GM18951 (cell line): ENCODE measurements around the gene NUP153.

ENCODE experiments used
- POLR2A ChIP-seq: IDR thresholded peaks from 4 replicates; pipeline ENCODE4 v1.6.1; 2011; ENCODE audit warnings: mild to moderate bottlenecking; ENCODE audit not compliant: insufficient read length, insufficient read depth; ENCODE audit errors: extremely low read depth
- in situ Hi-C: fragments of 300-500 bp; cut with MboI; formaldehyde crosslinking; loops from one replicate; pipeline ENCODE4 v1.12.0; 2022; ENCODE audit warnings: low sequenced_read_pairs, mixed read lengths, inconsistent platforms; ENCODE audit not compliant: unreplicated experiment

NUP153 gene

DNA sequence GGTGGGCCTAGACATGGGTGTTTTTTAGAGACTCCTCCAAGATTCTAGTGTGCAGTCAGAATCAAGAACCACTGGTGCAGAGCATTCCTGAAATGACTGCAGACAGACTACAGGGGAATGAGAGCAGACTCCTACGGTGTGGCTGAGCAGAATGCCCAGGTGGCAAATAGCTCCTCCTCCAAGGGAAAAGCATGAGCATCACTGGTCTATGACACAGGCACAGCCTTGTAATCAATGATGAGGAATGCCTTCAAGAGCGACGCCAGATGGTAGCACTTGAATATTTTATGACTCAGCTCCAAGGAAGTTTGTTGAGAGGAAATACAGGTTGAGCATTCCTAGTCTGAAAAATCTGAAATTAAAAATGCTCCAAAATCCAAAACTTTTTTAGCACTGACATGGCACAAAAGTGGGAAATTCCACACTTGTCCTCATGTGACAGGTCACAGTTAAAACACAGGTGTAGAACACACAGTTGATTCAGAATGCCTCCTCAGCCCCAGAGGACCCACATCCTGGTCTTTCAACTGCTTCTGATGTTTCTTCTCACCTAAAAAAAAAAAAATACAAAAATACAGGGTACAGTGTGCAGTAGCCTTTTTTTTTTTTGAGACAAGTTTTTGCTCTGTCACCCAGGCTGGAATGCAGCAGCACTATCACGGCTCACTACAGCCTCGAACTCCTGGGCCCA lies 117.2 kb downstream of the NUP153 start:
- in situ Hi-C loops: loop anchor here (10.0 to 25.0 kb wide), 2 partner anchors 225 to 427 kb away; no protein-coding TSS in a partner anchor
- TF ChIP-seq POLR2A: no peak

DNA sequence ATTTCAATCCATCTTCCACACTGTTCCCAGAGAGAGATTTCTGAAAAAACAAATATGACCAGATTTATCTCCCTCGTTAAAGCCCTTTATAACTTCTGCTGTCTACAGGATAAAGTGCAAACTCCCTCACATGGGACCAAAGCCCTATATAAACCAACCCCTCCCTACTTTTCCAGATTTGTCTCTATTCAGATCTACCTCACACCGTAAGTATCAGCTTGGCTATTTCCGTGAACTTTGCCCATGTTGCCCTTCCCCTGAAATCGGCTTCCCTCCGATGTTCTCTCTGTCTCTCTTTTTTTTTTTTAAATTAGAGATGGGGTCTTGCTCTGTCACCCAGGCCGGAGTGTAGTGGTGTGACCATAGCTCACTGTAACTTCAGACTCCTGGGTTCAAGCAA lies 118.7 kb downstream of the NUP153 start:
- in situ Hi-C loops: loop anchor here (25.0 kb wide), 1 partner anchor 426 kb away; no protein-coding TSS in a partner anchor
- TF ChIP-seq POLR2A: no peak

GRCh38 chr6:17586623-17587022 lies 120.1 kb downstream of the NUP153 start:
- in situ Hi-C loops: loop anchor here (25.0 kb wide), 1 partner anchor 424 kb away; no protein-coding TSS in a partner anchor

GRCh38 chr6:17585766-17586490 lies 120.8 kb downstream of the NUP153 start:
- in situ Hi-C loops: loop anchor here (25.0 kb wide), 1 partner anchor 424 kb away; no protein-coding TSS in a partner anchor
- no peak for TF ChIP-seq POLR2A

DNA sequence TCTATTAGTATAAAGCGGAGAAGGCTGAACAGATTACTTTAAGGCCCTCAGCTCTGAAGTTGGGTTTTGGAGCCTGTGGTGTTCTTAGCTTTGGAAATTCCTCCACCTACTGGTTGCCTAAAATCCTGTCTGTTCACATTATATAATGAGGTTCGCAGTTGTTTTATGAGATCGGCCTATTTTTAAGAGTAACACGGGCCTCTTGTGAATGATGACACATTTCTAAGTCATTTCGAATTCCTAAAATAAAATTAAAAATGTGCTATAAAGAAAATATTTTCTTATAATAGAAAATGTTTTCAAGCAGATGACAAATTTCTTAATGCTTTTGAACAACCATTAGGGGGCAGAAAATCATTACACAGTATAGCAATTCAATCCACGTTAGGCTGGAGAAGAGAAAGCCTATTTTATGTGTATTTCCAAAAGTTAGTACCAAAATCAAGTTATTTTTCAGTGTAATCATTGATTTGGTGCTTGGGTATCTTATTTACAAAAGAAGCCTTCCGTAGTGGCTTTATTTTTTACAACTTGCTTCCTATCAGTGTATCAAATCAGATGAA lies 122.4 kb downstream of the NUP153 start:
- in situ Hi-C loops: loop anchor here (25.0 kb wide), 1 partner anchor 422 kb away; no protein-coding TSS in a partner anchor
- no peak for TF ChIP-seq POLR2A

DNA sequence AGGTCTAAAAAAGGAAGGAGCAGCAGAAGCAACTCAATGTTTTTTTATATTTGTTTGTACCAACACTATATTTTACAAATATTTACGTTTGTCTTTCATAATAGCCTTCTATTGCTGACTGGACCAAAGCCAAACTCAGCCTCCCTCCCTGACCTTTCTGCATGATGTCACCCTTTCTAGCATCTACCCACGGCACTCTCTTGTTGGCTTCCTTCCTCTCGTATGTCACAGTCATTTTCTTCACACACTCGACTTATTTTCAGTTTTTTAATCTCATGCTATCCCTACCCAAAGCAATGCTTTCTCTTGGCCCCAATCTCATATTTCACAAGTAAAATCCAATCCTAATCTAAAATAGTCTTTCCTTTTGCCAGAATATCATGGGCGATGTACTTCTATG lies 122.9 kb downstream of the NUP153 start:
- TF ChIP-seq POLR2A: no peak
- in situ Hi-C loops: loop anchor here (25.0 kb wide), 1 partner anchor 422 kb away; no protein-coding TSS in a partner anchor

DNA sequence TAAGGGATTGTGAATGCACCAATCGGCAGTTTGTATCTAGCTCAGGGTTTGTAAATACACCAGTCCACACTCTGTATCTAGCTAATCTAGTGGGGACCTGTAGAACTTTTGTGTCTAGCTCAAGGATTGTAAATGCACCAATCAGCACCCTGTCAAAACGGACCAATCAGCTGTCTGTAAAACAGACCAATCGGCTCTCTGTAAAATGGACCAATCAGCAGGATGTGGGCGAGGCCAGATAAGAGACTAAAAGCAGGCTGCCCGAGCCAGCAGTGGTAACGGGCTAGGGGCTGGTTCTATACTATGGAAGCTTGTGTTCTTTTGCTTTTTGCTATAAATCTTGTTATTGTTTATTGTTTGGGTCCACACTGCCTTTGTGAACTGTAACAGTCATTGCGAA lies 125.4 kb downstream of the NUP153 start:
- in situ Hi-C loops: loop anchor here (25.0 kb wide), 1 partner anchor 419 kb away; no protein-coding TSS in a partner anchor

DNA sequence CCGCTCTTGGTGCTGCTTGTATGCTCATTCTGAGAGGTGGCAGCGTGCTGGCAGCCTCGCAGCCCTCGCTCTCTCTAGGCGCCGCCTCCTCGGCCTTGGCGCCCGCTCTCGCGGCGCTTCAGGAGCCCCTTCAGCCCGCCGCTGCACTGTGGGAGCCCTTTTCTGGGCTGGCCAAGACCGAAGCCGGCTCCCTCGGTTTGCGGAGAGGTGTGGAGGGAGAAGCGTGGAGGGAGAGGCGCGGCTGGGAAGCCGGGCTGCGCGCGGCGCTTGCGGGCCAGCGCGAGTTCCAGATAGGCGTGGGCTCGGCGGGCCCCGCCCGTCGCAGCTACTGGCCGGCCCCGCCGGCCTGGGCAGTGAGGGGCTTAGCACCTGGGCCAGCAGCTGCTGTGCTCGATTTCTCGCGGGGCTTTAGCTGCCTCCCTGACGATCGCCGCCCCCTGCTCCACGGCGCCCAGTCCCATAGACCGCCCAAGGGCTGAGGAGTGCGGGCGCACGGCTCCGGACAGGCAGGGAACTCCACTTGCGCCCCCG lies 126.1 kb downstream of the NUP153 start:
- in situ Hi-C loops: loop anchor here (25.0 kb wide), 1 partner anchor 418 kb away; no protein-coding TSS in a partner anchor
- TF ChIP-seq POLR2A: no peak

GRCh38 chr6:17577059-17577458 lies 129.7 kb downstream of the NUP153 start:
- in situ Hi-C loops: loop anchor here (25.0 kb wide), 1 partner anchor 415 kb away; no protein-coding TSS in a partner anchor
- no peak for TF ChIP-seq POLR2A

DNA sequence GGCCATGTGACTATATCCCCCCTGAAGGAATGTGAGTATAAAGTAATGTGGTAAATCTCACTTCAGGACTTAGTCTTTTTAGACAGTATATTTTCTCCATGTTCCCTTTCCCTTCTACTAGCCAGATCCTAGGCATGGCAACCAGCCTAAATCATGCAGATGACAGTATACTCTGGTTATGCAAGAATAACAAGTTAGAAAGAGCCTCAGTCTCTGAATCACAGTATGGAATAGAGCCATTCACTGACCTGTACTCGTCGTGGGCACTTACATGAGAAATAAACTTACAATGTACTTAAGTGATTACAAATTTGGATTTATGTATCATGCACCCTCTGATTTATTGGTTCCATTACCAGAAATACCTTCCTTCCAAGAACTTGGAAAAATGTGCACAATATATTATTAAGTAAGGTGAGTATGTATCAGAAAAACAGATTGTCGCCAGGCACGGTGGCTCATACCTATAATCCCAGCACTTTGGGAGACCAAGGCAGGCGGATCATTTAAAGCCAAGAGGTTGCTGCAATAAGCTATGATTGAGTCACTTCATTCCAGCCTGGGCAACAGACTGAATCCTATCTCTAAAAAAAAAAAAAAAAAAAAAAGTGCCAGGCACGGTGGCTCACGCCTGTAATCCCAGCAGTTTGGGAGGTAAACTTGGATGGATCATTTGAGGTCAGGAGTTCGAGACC lies 131.7 kb downstream of the NUP153 start:
- in situ Hi-C loops: loop anchor here (25.0 kb wide), 1 partner anchor 413 kb away; no protein-coding TSS in a partner anchor
- no peak for TF ChIP-seq POLR2A

DNA sequence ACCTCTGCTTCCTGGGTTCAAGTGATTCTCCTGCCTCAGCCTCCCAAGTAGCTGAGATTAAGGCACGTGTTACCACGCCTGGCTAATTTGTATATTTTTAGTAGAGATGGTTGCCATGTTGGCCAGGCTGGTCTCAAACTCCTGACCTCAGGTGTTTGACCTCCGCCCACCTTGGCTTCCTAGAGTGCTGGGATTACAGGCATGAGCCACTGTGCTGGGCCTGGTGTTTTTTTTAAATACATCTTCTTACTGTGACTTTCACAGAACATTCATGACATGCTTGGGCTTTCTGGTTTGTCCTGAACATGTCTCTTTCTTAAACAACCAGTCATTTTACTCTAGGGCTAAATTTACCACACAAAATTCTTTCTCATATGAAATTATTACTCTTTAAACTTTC lies 141.3 kb downstream of the NUP153 start:
- no peak for TF ChIP-seq POLR2A
- in situ Hi-C loops: no loop called here
